Osteoblast (primary cell): ENCODE results near the gene COPS8. TPM values are rescaled to one million over a fixed set of nuclear protein-coding genes. Genes with fewer than 3 reads are reported as not detected.

Source experiments
- DNase-seq: peaks from one replicate; pipeline ENCODE4 v3.0.0; 2011; ENCODE audit warnings: low spot score, mixed read lengths; ENCODE audit not compliant: insufficient read length; ENCODE audit errors: missing footprints
- H2AFZ ChIP-seq: 2 replicates; pipeline ENCODE4 v1.6.0; 2011; ENCODE audit warnings: mild to moderate bottlenecking, low read length
- H3K27ac ChIP-seq: 2 replicates; pipeline ENCODE4 v1.5.1; 2011; ENCODE audit warnings: mild to moderate bottlenecking, low read depth, low read length, moderate library complexity
- H3K27me3 ChIP-seq: 2 replicates; pipeline ENCODE4 v1.6.0; 2012; ENCODE audit warnings: mild to moderate bottlenecking, control low read depth, inconsistent platforms, low read length, moderate library complexity; ENCODE audit not compliant: insufficient read depth
- H3K36me3 ChIP-seq: 2 replicates; pipeline ENCODE4 v1.5.1; 2011; ENCODE audit warnings: mild to moderate bottlenecking, low read length, control low read depth, moderate library complexity; ENCODE audit not compliant: insufficient read depth
- H3K4me1 ChIP-seq: 2 replicates; pipeline ENCODE4 v1.5.1; 2011; ENCODE audit warnings: mild to moderate bottlenecking, low read length, control low read depth, moderate library complexity; ENCODE audit not compliant: insufficient read depth
- H3K4me2 ChIP-seq: 2 replicates; pipeline ENCODE4 v1.6.0; 2011; ENCODE audit warnings: mild to moderate bottlenecking, low read length; ENCODE audit not compliant: insufficient read depth
- H3K4me3 ChIP-seq: fragments of 200-600 bp; sonication (generic); 3 replicates; pipeline ENCODE4 v1.5.1; 2012; ENCODE audit warnings: mild to moderate bottlenecking, low read length, inconsistent platforms; ENCODE audit not compliant: insufficient read depth
- H3K79me2 ChIP-seq: 2 replicates; pipeline ENCODE4 v1.6.0; 2012; ENCODE audit warnings: mild to moderate bottlenecking, low read length, control low read depth, inconsistent platforms; ENCODE audit not compliant: insufficient read depth
- H3K9me3 ChIP-seq: 2 replicates; pipeline ENCODE4 v1.5.1; 2011; ENCODE audit warnings: low read depth, low read length, control low read depth
- H4K20me1 ChIP-seq: 2 replicates; pipeline ENCODE4 v1.6.0; 2012; ENCODE audit warnings: mild to moderate bottlenecking, low read length, control low read depth; ENCODE audit not compliant: insufficient read depth
- total RNA-seq: library from RNA; depleted of rRNA; stranded (reverse); fragments of >200 nt; gene quantifications from 2 replicates; pipeline ENCODE4 v1.2.3, GENCODE V29; 2012
- TF ChIP-seq, protein P1 (sequence below): IDR thresholded peaks from 2 replicates; pipeline ENCODE4 v1.5.1; 2011; ENCODE audit warnings: mild to moderate bottlenecking, low read depth, low read length, moderate library complexity; ENCODE audit errors: extremely low read depth

Gene COPS8
- total RNA-seq, 1 donor: 91.2 TPM

DNA sequence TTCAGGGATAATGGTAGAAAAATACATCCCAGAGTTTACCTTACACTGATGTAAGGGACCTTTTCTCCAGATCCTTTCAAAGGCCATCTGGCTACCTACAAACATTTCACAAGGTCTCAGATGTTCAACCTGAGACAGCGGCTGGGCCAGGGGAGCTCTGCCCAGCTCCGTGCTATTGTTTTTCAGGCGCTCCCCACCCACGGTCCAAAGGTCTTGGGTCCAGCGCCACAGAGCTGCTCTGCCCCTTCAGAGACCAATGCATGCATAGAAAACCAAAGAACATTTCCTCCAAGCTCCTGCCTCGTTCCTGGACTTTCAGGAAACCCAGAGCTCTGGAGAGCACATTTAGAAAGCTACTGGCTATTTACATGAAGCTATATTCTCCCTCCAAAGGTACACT is 40.3 kb downstream of the COPS8 start:
- H3K79me2 ChIP-seq: no peaks in the 10 kb centered on the region

DNA sequence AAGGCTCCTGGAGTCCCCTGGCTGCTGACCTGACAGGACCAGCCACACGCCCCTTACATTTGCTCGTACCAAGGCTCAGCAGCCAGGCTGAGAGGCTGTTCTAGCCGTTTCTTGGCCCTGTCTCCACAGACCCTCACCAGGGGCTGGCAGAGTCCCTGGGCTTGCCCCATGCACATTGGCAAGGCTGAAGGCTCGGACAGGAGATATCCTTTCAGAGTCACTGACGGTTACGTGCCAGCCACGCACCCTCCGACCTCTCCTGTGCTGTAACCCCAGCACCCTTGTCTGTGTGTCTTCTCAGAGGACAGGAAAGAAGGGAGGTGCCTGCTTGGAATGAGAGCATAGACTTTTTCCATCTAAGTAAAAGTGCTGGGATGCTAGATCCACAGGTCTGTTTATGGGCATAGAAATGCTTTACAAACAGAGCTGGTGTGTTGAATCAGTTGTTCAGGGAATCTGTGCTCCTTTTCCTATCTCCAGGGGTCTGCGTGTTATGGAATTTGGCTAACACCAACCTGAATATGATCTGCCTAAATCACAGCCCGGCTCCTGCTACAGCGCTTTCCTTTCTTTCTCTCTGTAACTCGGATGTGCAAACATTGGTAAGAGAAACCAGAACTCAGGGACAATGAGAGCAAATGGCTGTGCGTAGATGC is 41.0 kb downstream of the COPS8 start:
- no peaks in the 10 kb centered on the region for H3K36me3 ChIP-seq
- H3K27me3 ChIP-seq: no peaks in the 10 kb centered on the region
- DNase-seq: no peak
- no peak overlapping the region for H3K4me2 ChIP-seq
- H3K9me3 ChIP-seq: no peaks in the 10 kb centered on the region
- no peak overlapping the region for H3K4me3 ChIP-seq
- peak overlapping the region; percentile 67 for H2AFZ ChIP-seq
- no peaks in the 10 kb centered on the region for H4K20me1 ChIP-seq
- peaks cover 20% of the 10 kb centered on the region for H3K4me1 ChIP-seq
- H3K79me2 ChIP-seq: no peaks in the 10 kb centered on the region
- no peak overlapping the region for H3K27ac ChIP-seq
- TF ChIP-seq, protein P1, sequence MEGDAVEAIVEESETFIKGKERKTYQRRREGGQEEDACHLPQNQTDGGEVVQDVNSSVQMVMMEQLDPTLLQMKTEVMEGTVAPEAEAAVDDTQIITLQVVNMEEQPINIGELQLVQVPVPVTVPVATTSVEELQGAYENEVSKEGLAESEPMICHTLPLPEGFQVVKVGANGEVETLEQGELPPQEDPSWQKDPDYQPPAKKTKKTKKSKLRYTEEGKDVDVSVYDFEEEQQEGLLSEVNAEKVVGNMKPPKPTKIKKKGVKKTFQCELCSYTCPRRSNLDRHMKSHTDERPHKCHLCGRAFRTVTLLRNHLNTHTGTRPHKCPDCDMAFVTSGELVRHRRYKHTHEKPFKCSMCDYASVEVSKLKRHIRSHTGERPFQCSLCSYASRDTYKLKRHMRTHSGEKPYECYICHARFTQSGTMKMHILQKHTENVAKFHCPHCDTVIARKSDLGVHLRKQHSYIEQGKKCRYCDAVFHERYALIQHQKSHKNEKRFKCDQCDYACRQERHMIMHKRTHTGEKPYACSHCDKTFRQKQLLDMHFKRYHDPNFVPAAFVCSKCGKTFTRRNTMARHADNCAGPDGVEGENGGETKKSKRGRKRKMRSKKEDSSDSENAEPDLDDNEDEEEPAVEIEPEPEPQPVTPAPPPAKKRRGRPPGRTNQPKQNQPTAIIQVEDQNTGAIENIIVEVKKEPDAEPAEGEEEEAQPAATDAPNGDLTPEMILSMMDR: no peak

More for the DNA sequence above, 40.3 kb downstream of the COPS8 start:
- Histone ChIP-seq H3K36me3 (no peaks in the 10 kb centered on the region), H3K4me1 (peaks cover 20% of the 10 kb centered on the region), H3K4me3 (no peak overlapping the region), H3K27me3 (no peaks in the 10 kb centered on the region), H3K27ac (no peak overlapping the region), H3K9me3 (no peaks in the 10 kb centered on the region), H4K20me1 (no peaks in the 10 kb centered on the region), H2AFZ (no peak overlapping the region), H3K4me2 (no peak overlapping the region)
- DNase-seq: no peak
- TF ChIP-seq, protein P1: no peak

DNA sequence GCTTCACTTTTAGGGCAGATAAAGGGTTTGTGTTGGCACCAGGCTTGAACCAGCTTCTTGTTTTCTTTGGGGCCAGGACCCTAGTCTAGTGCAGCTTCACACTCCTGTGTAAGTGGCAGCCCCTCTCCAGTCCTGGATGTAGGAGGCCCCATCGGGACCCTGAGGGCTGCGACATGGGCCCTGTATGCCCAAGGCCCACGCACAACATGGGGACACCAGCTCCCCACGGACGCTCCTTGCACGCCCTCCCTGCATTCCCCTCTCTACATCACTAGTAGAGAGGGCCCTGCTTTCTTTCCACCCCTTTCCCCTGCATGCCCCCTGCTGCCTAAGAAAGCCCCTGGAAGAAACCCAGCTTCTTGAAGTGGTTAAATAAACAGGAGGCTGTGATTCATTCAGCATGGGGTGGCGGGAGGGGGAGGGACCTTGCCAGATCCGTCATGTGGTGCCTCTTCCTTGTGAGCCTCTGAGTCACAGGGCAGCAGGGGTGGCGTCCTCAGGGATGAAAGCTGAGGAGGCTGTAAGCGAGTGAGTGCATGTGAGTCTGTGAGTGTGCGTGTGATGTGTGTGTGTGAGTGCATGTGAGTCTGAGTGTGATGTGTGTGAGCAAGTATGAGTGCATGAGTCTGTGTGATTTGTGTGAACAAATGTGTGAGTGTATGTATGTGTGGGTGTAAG is 42.5 kb downstream of the COPS8 start:
- H3K27me3 ChIP-seq: no peaks in the 10 kb centered on the region
- peak overlapping the region; percentile 54 for H3K4me2 ChIP-seq
- peak overlapping the region; percentile 84 for H3K27ac ChIP-seq
- peak overlapping the region; percentile 23 for H3K4me3 ChIP-seq
- no peaks in the 10 kb centered on the region for H4K20me1 ChIP-seq
- TF ChIP-seq, protein P1: no peak
- H3K36me3 ChIP-seq: no peaks in the 10 kb centered on the region
- peak; percentile 94 for DNase-seq
- H2AFZ ChIP-seq: peak overlapping the region; percentile 1
- H3K79me2 ChIP-seq: no peaks in the 10 kb centered on the region
- peaks cover 20% of the 10 kb centered on the region for H3K4me1 ChIP-seq
- no peaks in the 10 kb centered on the region for H3K9me3 ChIP-seq

GRCh38 chr2:237128845-237129592 is 43.3 kb downstream of the COPS8 start:
- TF ChIP-seq, protein P1: no peak
- peak overlapping the region; percentile 84 for H3K27ac ChIP-seq
- H3K79me2 ChIP-seq: no peaks in the 10 kb centered on the region
- DNase-seq: no peak
- H3K36me3 ChIP-seq: no peaks in the 10 kb centered on the region
- peaks cover 20% of the 10 kb centered on the region for H3K4me1 ChIP-seq
- no peaks in the 10 kb centered on the region for H3K9me3 ChIP-seq
- no peaks in the 10 kb centered on the region for H4K20me1 ChIP-seq
- peak overlapping the region; percentile 16 for H3K4me3 ChIP-seq
- H2AFZ ChIP-seq: no peak overlapping the region
- H3K27me3 ChIP-seq: no peaks in the 10 kb centered on the region
- peak overlapping the region; percentile 44 for H3K4me2 ChIP-seq
